PC-3 (cell line): Measurements from ENCODE around the gene SLC9A9. TPM values are rescaled to one million over a fixed set of nuclear protein-coding genes. Genes with fewer than 3 reads are reported as not detected.

Experiments
- ATAC-seq: fragments of 200-7000 bp; cut with Tn5 transposase; 2 replicates; pipeline ENCODE4 v1.9.1; 2020; ENCODE audit warnings: mild to moderate bottlenecking, moderate library complexity
- BruUV-seq: library from RNA; stranded (reverse); fragments of 400-500 nt; replicated peaks from 2 replicates; lab custom pipeline; 2021; lab: Mats Ljungman, UMichigan
- CTCF ChIA-PET: fragments of 300-600 bp; sonication (Branson Sonifier 250); formaldehyde crosslinking; loops from one replicate; lab custom pipeline; 2022; ENCODE audit warnings: antibody characterized with exemption; lab: Charles Lee
- POLR2A ChIA-PET: fragments of 300-600 bp; sonication (Branson Sonifier 250); formaldehyde crosslinking; loops from one replicate; lab custom pipeline; 2022; ENCODE audit warnings: antibody characterized with exemption; ENCODE audit not compliant: unreplicated experiment; lab: Charles Lee
- DNase-seq: peaks from one replicate; pipeline ENCODE4 v3.0.0-alpha.2; 2015
- H2AFZ ChIP-seq: fragments of 300-600 bp; sonication (generic); 2 replicates; pipeline ENCODE4 v1.6.0; 2016; ENCODE audit warnings: antibody characterized with exemption, low read length
- H3F3A ChIP-seq: fragments of 300-600 bp; sonication (generic); one replicate; pipeline ENCODE4 v1.6.0; 2017; ENCODE audit warnings: antibody characterized with exemption, low read length, control low read depth, mild to moderate bottlenecking; ENCODE audit not compliant: unreplicated experiment
- H3K27ac ChIP-seq: fragments of 300-600 bp; sonication (generic); 2 replicates; pipeline ENCODE4 v1.5.1; 2016; ENCODE audit warnings: mild to moderate bottlenecking, low read length
- H3K27me3 ChIP-seq: fragments of 300-600 bp; sonication (generic); 2 replicates; pipeline ENCODE4 v1.6.1; 2016; ENCODE audit warnings: low read length, mixed read lengths
- H3K36me3 ChIP-seq: fragments of 300-600 bp; sonication (generic); 2 replicates; pipeline ENCODE4 v1.6.1; 2016; ENCODE audit warnings: low read depth, mixed run types, low read length, mixed read lengths
- H3K4me1 ChIP-seq: fragments of 300-600 bp; sonication (generic); 2 replicates; pipeline ENCODE4 v1.5.1; 2016; ENCODE audit warnings: low read length; ENCODE audit not compliant: insufficient read depth
- H3K4me2 ChIP-seq: fragments of 300-600 bp; sonication (generic); 2 replicates; pipeline ENCODE4 v1.6.0; 2016; ENCODE audit warnings: low read length
- H3K4me3 ChIP-seq: fragments of 300-600 bp; sonication (generic); 2 replicates; pipeline ENCODE4 v1.5.1; 2016; ENCODE audit warnings: mild to moderate bottlenecking, low read length, mixed read lengths
- H3K79me2 ChIP-seq: fragments of 300-600 bp; sonication (generic); 2 replicates; pipeline ENCODE4 v1.6.1; 2017; ENCODE audit warnings: low read length, mixed read lengths
- H3K9ac ChIP-seq: fragments of 300-600 bp; sonication (generic); 2 replicates; pipeline ENCODE4 v1.6.0; 2016; ENCODE audit warnings: mild to moderate bottlenecking, low read length
- H3K9me2 ChIP-seq: fragments of 300-600 bp; sonication (generic); replicated peaks from 2 replicates; pipeline ENCODE4 v1.6.1; 2016; ENCODE audit warnings: mixed run types, low read length, mixed read lengths
- H3K9me3 ChIP-seq: fragments of 300-600 bp; sonication (generic); 2 replicates; pipeline ENCODE4 v1.6.1; 2016; ENCODE audit warnings: low read length, mixed read lengths
- H4K20me1 ChIP-seq: fragments of 300-600 bp; sonication (generic); 2 replicates; pipeline ENCODE4 v1.6.1; 2016; ENCODE audit warnings: low read length, mixed read lengths
- EZH2 ChIP-seq: fragments of 300-600 bp; sonication (generic); IDR thresholded peaks from one replicate; pipeline ENCODE4 v1.6.1; 2017; ENCODE audit warnings: antibody characterized with exemption, mild to moderate bottlenecking, low read length; ENCODE audit not compliant: unreplicated experiment
- EZH2phosphoT487 ChIP-seq: fragments of 300-600 bp; sonication (generic); IDR thresholded peaks from 2 replicates; pipeline ENCODE4 v1.6.1; 2018; ENCODE audit warnings: mild to moderate bottlenecking, antibody characterized with exemption, low read length, borderline replicate concordance
- intact Hi-C: fragments of 100-400 bp; cut with micrococcal nuclease; formaldehyde crosslinking; loops from 2 replicates; pipeline ENCODE4 v1.9.0; 2023
- total RNA-seq: library from RNA; depleted of rRNA; stranded (reverse); fragments of >200 nt; gene quantifications from 2 replicates; pipeline ENCODE4 v1.2.3, GENCODE V29; 2014
- TF ChIP-seq, protein P1 (sequence below): fragments of 300-600 bp; sonication (generic); conservative IDR thresholded peaks from 2 replicates; pipeline ENCODE4 v1.5.1; 2017; ENCODE audit warnings: antibody characterized with exemption, low read depth, mild to moderate bottlenecking, low read length

Gene SLC9A9
- total RNA-seq, 1 experiment from 2014 or later, result 0.07 TPM

DNA sequence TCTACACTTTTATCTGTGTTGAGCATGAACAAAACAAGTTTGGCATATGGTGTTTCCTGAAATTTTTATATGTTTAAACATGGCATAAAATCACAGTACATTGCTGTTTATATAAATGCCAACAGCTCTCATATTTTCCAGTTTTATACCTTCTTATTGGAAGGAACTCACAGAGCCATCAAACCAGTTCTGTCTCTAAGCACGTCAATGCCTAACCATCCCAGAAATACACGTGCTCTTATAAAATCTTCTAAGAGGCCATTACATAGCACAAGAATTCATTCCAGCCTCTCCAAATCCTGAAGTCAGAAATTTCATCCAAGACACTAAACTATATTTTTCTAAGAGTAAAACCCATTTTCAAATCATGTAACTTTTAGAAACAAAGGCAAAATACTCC, 20.8 kb downstream of the SLC9A9 start:
- BruUV-seq, result no TSS peak
- H3K36me3 ChIP-seq, result no peaks in the 10 kb centered on the region
- ChIA-PET POLR2A (no interaction called here), CTCF (no interaction called here)
- H4K20me1 ChIP-seq, result no peaks in the 10 kb centered on the region
- no peaks in the 10 kb centered on the region for H3K27me3 ChIP-seq
- no peak overlapping the region for H3K4me3 ChIP-seq
- intact Hi-C loops, result no loop called here
- DNase-seq, result no peak
- no peaks in the 10 kb centered on the region for H3K4me1 ChIP-seq
- no peak for TF ChIP-seq EZH2phosphoT487
- no peak for TF ChIP-seq EZH2
- TF ChIP-seq, protein P1, sequence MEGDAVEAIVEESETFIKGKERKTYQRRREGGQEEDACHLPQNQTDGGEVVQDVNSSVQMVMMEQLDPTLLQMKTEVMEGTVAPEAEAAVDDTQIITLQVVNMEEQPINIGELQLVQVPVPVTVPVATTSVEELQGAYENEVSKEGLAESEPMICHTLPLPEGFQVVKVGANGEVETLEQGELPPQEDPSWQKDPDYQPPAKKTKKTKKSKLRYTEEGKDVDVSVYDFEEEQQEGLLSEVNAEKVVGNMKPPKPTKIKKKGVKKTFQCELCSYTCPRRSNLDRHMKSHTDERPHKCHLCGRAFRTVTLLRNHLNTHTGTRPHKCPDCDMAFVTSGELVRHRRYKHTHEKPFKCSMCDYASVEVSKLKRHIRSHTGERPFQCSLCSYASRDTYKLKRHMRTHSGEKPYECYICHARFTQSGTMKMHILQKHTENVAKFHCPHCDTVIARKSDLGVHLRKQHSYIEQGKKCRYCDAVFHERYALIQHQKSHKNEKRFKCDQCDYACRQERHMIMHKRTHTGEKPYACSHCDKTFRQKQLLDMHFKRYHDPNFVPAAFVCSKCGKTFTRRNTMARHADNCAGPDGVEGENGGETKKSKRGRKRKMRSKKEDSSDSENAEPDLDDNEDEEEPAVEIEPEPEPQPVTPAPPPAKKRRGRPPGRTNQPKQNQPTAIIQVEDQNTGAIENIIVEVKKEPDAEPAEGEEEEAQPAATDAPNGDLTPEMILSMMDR, result no peak
- H3K79me2 ChIP-seq, result no peaks in the 10 kb centered on the region
- H3F3A ChIP-seq, result no peaks in the 10 kb centered on the region
- H3K4me2 ChIP-seq, result no peak overlapping the region
- H2AFZ ChIP-seq, result no peak overlapping the region
- no peaks in the 10 kb centered on the region for H3K9me2 ChIP-seq
- no peak overlapping the region for H3K27ac ChIP-seq
- no peaks in the 10 kb centered on the region for H3K9me3 ChIP-seq
- ATAC-seq, result no peak
- no peak overlapping the region for H3K9ac ChIP-seq

GRCh38 chr3:143826296-143826695, 22.0 kb downstream of the SLC9A9 start:
- Histone ChIP-seq H3K36me3 (no peaks in the 10 kb centered on the region), H3K9me3 (no peaks in the 10 kb centered on the region), H3K4me3 (no peak overlapping the region), H3K4me1 (no peaks in the 10 kb centered on the region), H4K20me1 (no peaks in the 10 kb centered on the region), H3F3A (no peaks in the 10 kb centered on the region), H3K9me2 (no peaks in the 10 kb centered on the region), H2AFZ (no peak overlapping the region), H3K4me2 (no peak overlapping the region), H3K27me3 (no peaks in the 10 kb centered on the region), H3K79me2 (no peaks in the 10 kb centered on the region), H3K27ac (no peak overlapping the region), H3K9ac (no peak overlapping the region)
- DNase-seq, result no peak
- ChIA-PET CTCF (no interaction called here), POLR2A (no interaction called here)
- intact Hi-C loops, result no loop called here
- no TSS peak for BruUV-seq
- ATAC-seq, result no peak
- no peak for TF ChIP-seq EZH2
- TF ChIP-seq, protein P1, result no peak
- TF ChIP-seq EZH2phosphoT487, result no peak

- no TSS peak for BruUV-seq
- Histone ChIP-seq H3K27me3 (no peaks in the 10 kb centered on the region), H2AFZ (no peak overlapping the region), H3K4me3 (no peak overlapping the region), H3K79me2 (no peaks in the 10 kb centered on the region), H3F3A (no peaks in the 10 kb centered on the region), H3K27ac (no peak overlapping the region), H3K36me3 (no peaks in the 10 kb centered on the region), H3K9ac (no peak overlapping the region), H3K4me1 (no peaks in the 10 kb centered on the region), H3K9me2 (no peaks in the 10 kb centered on the region), H4K20me1 (no peaks in the 10 kb centered on the region), H3K9me3 (no peaks in the 10 kb centered on the region), H3K4me2 (no peak overlapping the region)
- ATAC-seq (no peak), DNase-seq (no peak)
- ChIA-PET POLR2A (no interaction called here), CTCF (interaction anchor here (0.5 to 0.7 kb wide), 2 partner anchors 146 to 733 kb away, joined by 3 read pairs; no protein-coding TSS in a partner anchor)
- TF ChIP-seq EZH2phosphoT487 (no peak), EZH2 (no peak)
- TF ChIP-seq, protein P1, result no peak
- intact Hi-C loops, result no loop called here
Measured at GRCh38 chr3:143825513-143825912, 22.8 kb downstream of the SLC9A9 start.
